ENCODE data around the gene PRDM8. TPM values are rescaled to one million over a fixed set of nuclear protein-coding genes. Genes with fewer than 3 reads are reported as not detected.

PRDM8 gene
- total and polyA plus RNA-seq, 2 of the 8 experiments (the other 6 are each of a cell fraction or from before 2014, with no cell fraction given), result not detected

DNA sequence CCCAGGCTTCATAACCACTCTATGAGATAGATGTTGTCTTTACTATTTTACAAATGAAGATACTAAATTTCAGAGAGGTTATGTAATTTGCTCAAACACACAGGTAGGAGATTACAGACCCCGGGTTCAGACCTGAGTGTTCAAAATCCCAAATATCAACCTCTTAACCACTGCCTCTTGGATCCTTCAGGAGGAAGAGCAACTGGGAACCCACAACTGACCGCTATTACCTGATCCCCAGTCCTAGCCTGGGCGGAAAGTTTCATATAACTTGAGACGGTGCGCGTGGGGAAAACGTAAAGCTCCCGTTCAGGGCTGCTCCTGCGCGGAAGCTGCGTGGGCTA lies 8.9 kb upstream of the PRDM8 start:
- DNase-seq (ENCODE audit: low read depth in 1 of 2, low spot score in 2 of 2) (no peak), FAIRE-seq (no peak)
- Histone ChIP-seq H4K20me1 (replicated peaks in 1 of 2; ENCODE audit: control insufficient read depth in 1 of 2, insufficient read depth in 2 of 2, low read length in 2 of 2) (peaks cover 17 to 19% of the 10 kb centered on the region in 2 experiments), H3K27ac (ENCODE audit: low read depth, low read length) (no peak overlapping the region), H3K4me2 (ENCODE audit: insufficient read depth in 1 of 2, low read depth in 2 of 2, low read length in 2 of 2) (no peak overlapping the region; a peak in 1 of 4 replicates), H3K4ac (replicated peaks; ENCODE audit: insufficient read length, low read depth, low read length) (no peak overlapping the region), H3K9me3 (ENCODE audit: insufficient read depth in 2 of 2, low read depth in 1 of 2, low read length in 1 of 2) (no peaks in the 10 kb centered on the region), H4K5ac (ENCODE audit: insufficient read length, low read depth, low read length) (no peak overlapping the region), H4K91ac (replicated peaks; ENCODE audit: insufficient read length, low read length) (no peak overlapping the region), H3K27me3 (replicated peaks in 1 of 4; ENCODE audit: control insufficient read depth in 3 of 4, extremely low read depth in 1 of 4, insufficient read depth in 3 of 4, low read length in 3 of 4) (peaks cover 88 to 98% (median 96%) of the 10 kb centered on the region in 4 experiments), H3K4me1 (replicated peaks in 1 of 4; ENCODE audit: control insufficient read depth in 3 of 4, insufficient read depth in 4 of 4, low read length in 3 of 4) (peaks cover 0 to 27% (median 16%) of the 10 kb centered on the region in 4 experiments; a peak in 6 of 7 replicates), H3K23me2 (ENCODE audit: low read depth, low read length) (peaks cover 9% of the 10 kb centered on the region; the same call in 1 of the 2 replicates), H3K56ac (replicated peaks; ENCODE audit: insufficient read length, low read depth, low read length) (no peak overlapping the region), H3K4me3 (ENCODE audit: extremely low read depth in 1 of 4, insufficient read depth in 2 of 4, low read depth in 3 of 4, low read length in 4 of 4) (no peak overlapping the region), H2AFZ (ENCODE audit: low read length) (no peak overlapping the region), H2BK15ac (ENCODE audit: low read length) (no peak overlapping the region), H3K79me1 (ENCODE audit: low read depth, low read length) (no peaks in the 10 kb centered on the region), H3K9ac (replicated peaks in 1 of 4; ENCODE audit: extremely low read depth in 1 of 4, low read depth in 3 of 4, low read length in 3 of 4) (no peak overlapping the region), H3K18ac (ENCODE audit: extremely low read depth, low read length) (no peak overlapping the region), H2BK12ac (ENCODE audit: low read depth, low read length) (no peak overlapping the region), H3K79me2 (ENCODE audit: control insufficient read depth in 1 of 2, insufficient read depth in 2 of 2, low read length in 2 of 2) (no peaks in the 10 kb centered on the region), H4K8ac (ENCODE audit: extremely low read depth, insufficient read depth, low read length) (no peak overlapping the region), H2BK20ac (ENCODE audit: low read length) (no peak overlapping the region), H2BK5ac (ENCODE audit: low read depth, low read length) (no peak overlapping the region), H3K23ac (ENCODE audit: insufficient read length) (no peak overlapping the region), H3K14ac (ENCODE audit: insufficient read length) (no peak overlapping the region), H2BK120ac (replicated peaks; ENCODE audit: low read depth, low read length) (no peak overlapping the region), H3K36me3 (ENCODE audit: control insufficient read depth in 2 of 4, insufficient read depth in 4 of 4, low read length in 3 of 4) (peaks cover 0 to 4% (median 0%) of the 10 kb centered on the region in 4 experiments; a peak in 1 of 8 replicates), H2AK5ac (ENCODE audit: low read depth, low read length) (no peak overlapping the region)
- TF ChIP-seq SP4 (IDR thresholded peaks at IDR 0.05; ENCODE audit: low read length), result no peak
- TF ChIP-seq SIN3A (conservative IDR thresholded peaks at IDR 0.05 in 1 of 2, IDR thresholded peaks at IDR 0.05 in 1 of 2; ENCODE audit: low read depth in 1 of 2, low read length in 2 of 2), result no peak
- TF ChIP-seq, protein P1, sequence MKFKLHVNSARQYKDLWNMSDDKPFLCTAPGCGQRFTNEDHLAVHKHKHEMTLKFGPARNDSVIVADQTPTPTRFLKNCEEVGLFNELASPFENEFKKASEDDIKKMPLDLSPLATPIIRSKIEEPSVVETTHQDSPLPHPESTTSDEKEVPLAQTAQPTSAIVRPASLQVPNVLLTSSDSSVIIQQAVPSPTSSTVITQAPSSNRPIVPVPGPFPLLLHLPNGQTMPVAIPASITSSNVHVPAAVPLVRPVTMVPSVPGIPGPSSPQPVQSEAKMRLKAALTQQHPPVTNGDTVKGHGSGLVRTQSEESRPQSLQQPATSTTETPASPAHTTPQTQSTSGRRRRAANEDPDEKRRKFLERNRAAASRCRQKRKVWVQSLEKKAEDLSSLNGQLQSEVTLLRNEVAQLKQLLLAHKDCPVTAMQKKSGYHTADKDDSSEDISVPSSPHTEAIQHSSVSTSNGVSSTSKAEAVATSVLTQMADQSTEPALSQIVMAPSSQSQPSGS (IDR thresholded peaks at IDR 0.05; ENCODE audit: low read length), result no peak
- 9% methylated on average over 11 of the region's 11 CpGs; no CpG with 5 or more reads in 1 of the 2 experiments for WGBS, 2 experiments (ENCODE audit: extremely low coverage in 1 of 2, insufficient coverage in 1 of 2, insufficient read length in 1 of 2, insufficient replicate concordance in 2 of 2, low coverage in 1 of 2, low lambda C conversion rate in 2 of 2, missing lambda C conversion rate in 1 of 2)
- ChIA-PET CTCF (ENCODE audit: partially characterized antibody) (interaction anchor here (1.0 to 10.3 kb wide), 7 partner anchors 11 to 1236 kb away, joined by 3 to 170 read pairs (median 5); partner anchors contain the start of gene PRDM8), POLR2A (ENCODE audit: partially characterized antibody) (interaction anchor here (1.2 kb wide), 2 partner anchors 15 to 18 kb away, joined by 3 read pairs; no protein-coding TSS in a partner anchor)

All from H1 (cell line).